Measurements from ENCODE around the gene FANCI.

GRCh38 chr15:89211678-89212170 is 32.1 kb upstream of the FANCI start:
- no peak for TF ChIP-seq POLR2A (IDR thresholded peaks at IDR 0.05)
- no peak for TF ChIP-seq CTCF (IDR thresholded peaks at IDR 0.05)
